Uterus (tissue), 4 donors: ENCODE data around the gene AKNA. TPM values are rescaled to one million over a fixed set of nuclear protein-coding genes. Genes with fewer than 3 reads are reported as not detected.

ENCODE experiments used
- DNase-seq, 2 donors: peaks; one replicate each; pipeline ENCODE4 v3.0.0-alpha.2; 2019 to 2020
- H3K27ac ChIP-seq, 2 donors: fragments of 200-600 bp; sonication (generic); 1 replicate in 1 of 2; 2 replicates in 1 of 2; pipeline ENCODE4 v1.5.1; 2016 to 2018
- H3K27me3 ChIP-seq, 2 donors: fragments of 200-600 bp; sonication (generic); one replicate each; pipeline ENCODE4 v1.5.1; 2018 to 2019; ENCODE audit warnings: control low read depth in 1 of 2
- H3K36me3 ChIP-seq, 2 donors: fragments of 200-600 bp; sonication (generic); one replicate each; pipeline ENCODE4 v1.5.1; 2019; ENCODE audit warnings: control low read depth in 1 of 2
- H3K4me1 ChIP-seq, 2 donors: fragments of 200-600 bp; sonication (generic); one replicate each; pipeline ENCODE4 v1.5.1; 2018 to 2019; ENCODE audit warnings: control low read depth in 1 of 2
- H3K4me3 ChIP-seq, 2 donors: fragments of 200-600 bp; sonication (generic); 1 replicate in 1 of 2; 2 replicates in 1 of 2; pipeline ENCODE4 v1.5.1; 2018 to 2019; ENCODE audit warnings: mild to moderate bottlenecking in 1 of 2
- H3K9me3 ChIP-seq, 2 donors: fragments of 200-600 bp; sonication (generic); one replicate each; pipeline ENCODE4 v1.5.1; 2019; ENCODE audit warnings: control low read depth in 1 of 2
- POLR2A ChIP-seq, 2 donors: fragments of 450-650 bp; IDR thresholded peaks; one replicate each; pipeline ENCODE4 v1.6.1; 2016; ENCODE audit warnings: antibody characterized with exemption in 2 of 2, mild to moderate bottlenecking in 1 of 2, moderate library complexity in 1 of 2
- intact Hi-C: fragments of 100-400 bp; cut with DNase I; formaldehyde crosslinking; loops from one replicate; pipeline ENCODE4 v1.15.1; 2023; ENCODE audit warnings: low total_unique reads
- total RNA-seq, 4 donors: library from RNA; depleted of rRNA in 3 of 4; stranded (reverse); fragments of >200 nt in 3 of 4; gene quantifications; one replicate each; pipeline versions ENCODE4 v1.1.0 to v1.2.4, GENCODE V29; 2014 to 2023
- TF ChIP-seq, protein P1 (sequence below), 4 experiments: fragments of 200-600 bp in 2 of 4; fragments of 450-650 bp in 2 of 4; sonication (generic) in 2 of 4; IDR thresholded peaks; one replicate each; pipeline ENCODE4 v1.5.1; 2016 to 2019; ENCODE audit warnings: antibody characterized with exemption in 4 of 4, mild to moderate bottlenecking in 2 of 4, moderate library complexity in 1 of 4
- donor health status: DM: yes; HTN: yes; CAD: no.

The AKNA gene
- total RNA-seq, 4 donors from 2014 or later, result 24.1 to 123 (median 34.3) TPM

DNA sequence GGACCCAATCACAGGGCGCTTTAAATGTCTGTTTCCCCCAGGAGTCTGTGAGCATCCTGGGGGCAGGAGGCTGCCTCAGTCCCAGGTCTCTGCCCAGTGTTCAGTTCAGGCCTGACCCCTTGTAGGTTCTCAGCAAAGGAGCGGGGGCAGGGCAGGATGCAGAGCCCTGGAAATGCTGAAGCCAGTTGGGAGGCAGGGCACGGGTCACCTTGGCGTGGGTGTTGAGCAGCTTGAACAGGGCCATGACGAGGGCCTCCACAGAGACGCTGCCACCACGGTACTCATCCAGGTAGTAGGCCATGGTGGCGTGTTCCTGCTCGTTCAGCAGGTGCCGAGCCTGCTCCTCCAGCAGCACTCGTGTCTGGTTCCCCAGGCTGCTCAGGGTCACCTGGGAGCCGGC, 36.3 kb upstream of the AKNA start:
- Histone ChIP-seq H3K9me3 (no peaks in the 10 kb centered on the region), H3K36me3 (no peaks in the 10 kb centered on the region), H3K27ac (no peak overlapping the region), H3K4me3 (no peak overlapping the region), H3K4me1 (no peaks in the 10 kb centered on the region), H3K27me3 (no peaks in the 10 kb centered on the region)
- DNase-seq, result no peak
- no peak for TF ChIP-seq POLR2A (IDR thresholded peaks at IDR 0.05)
- TF ChIP-seq, protein P1, sequence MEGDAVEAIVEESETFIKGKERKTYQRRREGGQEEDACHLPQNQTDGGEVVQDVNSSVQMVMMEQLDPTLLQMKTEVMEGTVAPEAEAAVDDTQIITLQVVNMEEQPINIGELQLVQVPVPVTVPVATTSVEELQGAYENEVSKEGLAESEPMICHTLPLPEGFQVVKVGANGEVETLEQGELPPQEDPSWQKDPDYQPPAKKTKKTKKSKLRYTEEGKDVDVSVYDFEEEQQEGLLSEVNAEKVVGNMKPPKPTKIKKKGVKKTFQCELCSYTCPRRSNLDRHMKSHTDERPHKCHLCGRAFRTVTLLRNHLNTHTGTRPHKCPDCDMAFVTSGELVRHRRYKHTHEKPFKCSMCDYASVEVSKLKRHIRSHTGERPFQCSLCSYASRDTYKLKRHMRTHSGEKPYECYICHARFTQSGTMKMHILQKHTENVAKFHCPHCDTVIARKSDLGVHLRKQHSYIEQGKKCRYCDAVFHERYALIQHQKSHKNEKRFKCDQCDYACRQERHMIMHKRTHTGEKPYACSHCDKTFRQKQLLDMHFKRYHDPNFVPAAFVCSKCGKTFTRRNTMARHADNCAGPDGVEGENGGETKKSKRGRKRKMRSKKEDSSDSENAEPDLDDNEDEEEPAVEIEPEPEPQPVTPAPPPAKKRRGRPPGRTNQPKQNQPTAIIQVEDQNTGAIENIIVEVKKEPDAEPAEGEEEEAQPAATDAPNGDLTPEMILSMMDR (IDR thresholded peaks at IDR 0.05), result no peak
- intact Hi-C loops, result no loop called here

DNA sequence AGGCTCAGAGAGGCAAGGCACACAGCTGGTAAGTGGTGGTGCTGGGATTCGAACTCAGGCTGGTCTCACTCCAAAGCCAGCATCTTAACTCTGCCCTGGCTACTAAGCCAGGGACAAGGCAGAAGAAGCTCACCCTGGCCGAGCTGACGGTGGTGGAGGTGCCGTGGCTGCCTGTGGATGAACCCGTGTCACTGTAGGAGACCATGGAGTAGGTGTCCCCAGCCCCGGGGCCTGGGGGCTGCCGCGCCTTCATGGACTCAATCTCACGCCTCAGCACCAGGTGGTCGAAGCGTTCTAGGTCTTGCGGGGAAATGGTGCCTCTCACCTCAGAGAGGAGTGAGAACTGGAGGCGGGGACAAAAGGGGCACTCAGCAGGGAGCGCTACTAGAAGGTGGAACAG, 35.4 kb upstream of the AKNA start:
- no peaks in the 10 kb centered on the region for H3K9me3 ChIP-seq

DNA sequence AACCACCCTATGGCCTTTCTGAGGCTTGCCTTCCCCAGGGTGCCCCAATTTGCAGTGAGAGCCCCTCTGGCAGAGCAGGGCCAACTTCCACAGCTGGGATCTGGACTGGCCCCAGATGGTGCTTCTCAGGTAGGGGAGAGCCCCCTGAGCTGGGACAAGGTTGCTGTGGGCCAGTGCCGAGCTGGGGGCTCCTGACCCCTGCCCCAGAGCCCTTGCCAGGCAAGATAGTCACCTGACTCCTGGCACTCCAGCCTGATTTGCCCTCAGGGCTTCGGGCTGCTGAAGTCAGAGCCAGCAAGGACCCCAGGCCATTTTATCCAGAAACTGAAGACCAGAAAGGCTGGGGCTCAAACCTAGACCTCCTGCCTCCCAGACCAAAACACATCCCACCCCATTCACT, 33.4 kb upstream of the AKNA start:
- Histone ChIP-seq H3K9me3 (no peaks in the 10 kb centered on the region), H3K36me3 (no peaks in the 10 kb centered on the region), H3K4me1 (no peaks in the 10 kb centered on the region), H3K4me3 (no peak overlapping the region), H3K27ac (no peak overlapping the region), H3K27me3 (no peaks in the 10 kb centered on the region)
- intact Hi-C loops, result no loop called here
- DNase-seq, result no peak
- TF ChIP-seq POLR2A (IDR thresholded peaks at IDR 0.05), result no peak
- TF ChIP-seq, protein P1 (IDR thresholded peaks at IDR 0.05), result no peak

More for the DNA sequence above, 35.4 kb upstream of the AKNA start:
- H3K27ac ChIP-seq, result no peak overlapping the region
- intact Hi-C loops, result no loop called here
- no peak overlapping the region for H3K4me3 ChIP-seq
- H3K27me3 ChIP-seq, result no peaks in the 10 kb centered on the region
- no peak for DNase-seq
- no peaks in the 10 kb centered on the region for H3K4me1 ChIP-seq
- no peak for TF ChIP-seq POLR2A (IDR thresholded peaks at IDR 0.05)
- TF ChIP-seq, protein P1 (IDR thresholded peaks at IDR 0.05), result no peak
- H3K36me3 ChIP-seq, result no peaks in the 10 kb centered on the region

DNA sequence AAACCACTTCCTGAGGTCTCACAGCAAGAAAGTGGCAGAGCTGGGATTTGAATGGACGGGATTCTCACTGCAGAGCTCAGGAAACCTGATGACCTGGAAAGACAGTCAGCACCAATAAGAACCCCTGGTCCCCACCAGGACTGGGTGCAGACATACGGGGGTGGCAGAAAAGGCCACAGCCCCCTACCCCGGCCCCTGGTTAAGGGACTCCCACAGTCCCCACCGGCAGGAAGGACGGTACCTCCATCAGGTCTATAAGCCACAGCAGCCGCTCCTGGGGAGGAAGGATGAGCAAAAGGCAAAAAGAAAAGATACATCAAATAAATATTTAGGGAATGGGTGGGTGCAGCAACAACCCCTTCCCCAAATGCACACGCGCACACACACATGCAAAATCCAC, 32.0 kb upstream of the AKNA start:
- Histone ChIP-seq H3K27ac (no peak overlapping the region), H3K9me3 (no peaks in the 10 kb centered on the region), H3K4me1 (no peaks in the 10 kb centered on the region), H3K4me3 (no peak overlapping the region), H3K27me3 (no peaks in the 10 kb centered on the region), H3K36me3 (no peaks in the 10 kb centered on the region)
- intact Hi-C loops, result no loop called here
- TF ChIP-seq, protein P1 (IDR thresholded peaks at IDR 0.05), result no peak
- TF ChIP-seq POLR2A (IDR thresholded peaks at IDR 0.05), result no peak
- DNase-seq, result no peak

DNA sequence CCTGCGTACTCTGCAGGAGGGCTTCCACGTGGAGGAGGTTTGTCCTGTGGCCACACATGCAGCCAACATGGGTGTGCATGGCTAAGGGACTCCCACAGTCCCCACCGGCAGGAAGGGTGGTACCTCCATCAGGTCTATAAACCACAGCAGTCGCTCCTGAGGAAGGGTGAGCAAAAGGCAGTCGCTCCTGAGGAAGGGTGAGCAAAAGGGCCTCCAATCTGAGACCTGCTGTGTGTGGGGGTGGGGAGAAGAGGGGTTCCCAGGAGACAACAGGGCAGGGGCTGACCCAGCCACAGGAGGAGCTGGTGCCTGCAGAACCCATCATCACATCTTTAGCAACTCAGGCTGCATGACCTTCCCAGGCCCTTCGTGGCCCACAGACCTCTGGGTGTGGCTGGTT, 30.3 kb upstream of the AKNA start:
- TF ChIP-seq, protein P1 (IDR thresholded peaks at IDR 0.05), result no peak
- no peak for TF ChIP-seq POLR2A (IDR thresholded peaks at IDR 0.05)
- no peak for DNase-seq
- Histone ChIP-seq H3K4me3 (no peak overlapping the region), H3K9me3 (no peaks in the 10 kb centered on the region), H3K4me1 (peaks cover 0 to 4% of the 10 kb centered on the region in 2 donors), H3K27me3 (no peaks in the 10 kb centered on the region), H3K36me3 (no peaks in the 10 kb centered on the region), H3K27ac (peak overlapping the region in 1 of 2 donors; percentile 35)
- intact Hi-C loops, result no loop called here
